ENCODE results near the gene C11orf86.
A peak's percentile ranks its signal among the peaks of the same experiment; 100 is the strongest.

The C11orf86 gene

GRCh38 chr11:66951927-66952337 lies 23.2 kb upstream of the C11orf86 start:
- TF ChIP-seq FOXP2 (optimal IDR thresholded peaks at IDR 0.05; ENCODE audit: borderline replicate concordance, extremely low read depth, extremely low read length, insufficient read depth) (peak; percentile 17), REST (IDR thresholded peaks at IDR 0.05; ENCODE audit: insufficient read depth in 1 of 2, low read depth in 2 of 2, low read length in 2 of 2) (no peak)

GRCh38 chr11:66953081-66953833 lies 21.8 kb upstream of the C11orf86 start:
- TF ChIP-seq POLR2AphosphoS5 (IDR thresholded peaks at IDR 0.05; ENCODE audit: low read depth, low read length) (no peak), FOXP2 (optimal IDR thresholded peaks at IDR 0.05; ENCODE audit: borderline replicate concordance, extremely low read depth, extremely low read length, insufficient read depth) (no peak), REST (IDR thresholded peaks at IDR 0.05; ENCODE audit: insufficient read depth in 1 of 2, low read depth in 2 of 2, low read length in 2 of 2) (no peak), SIN3A (IDR thresholded peaks at IDR 0.05; ENCODE audit: borderline replicate concordance, insufficient read depth, low read length) (no peak), TAF1 (IDR thresholded peaks at IDR 0.05; ENCODE audit: borderline replicate concordance, insufficient read depth, low read length) (no peak)

- TF ChIP-seq REST (IDR thresholded peaks at IDR 0.05; ENCODE audit: insufficient read depth in 1 of 2, low read depth in 2 of 2, low read length in 2 of 2) (no peak), FOXP2 (optimal IDR thresholded peaks at IDR 0.05; ENCODE audit: borderline replicate concordance, extremely low read depth, extremely low read length, insufficient read depth) (peak; percentile 75), TAF1 (IDR thresholded peaks at IDR 0.05; ENCODE audit: borderline replicate concordance, insufficient read depth, low read length) (peak; percentile 22; the same call in 1 of the 2 replicates), POLR2AphosphoS5 (IDR thresholded peaks at IDR 0.05; ENCODE audit: low read depth, low read length) (no peak)
Observed at GRCh38 chr11:66956689-66957290, 18.3 kb upstream of the C11orf86 start.

- TF ChIP-seq TAF1 (IDR thresholded peaks at IDR 0.05; ENCODE audit: borderline replicate concordance, insufficient read depth, low read length): no peak; the same call in 1 of the 2 replicates
- no peak for TF ChIP-seq REST (IDR thresholded peaks at IDR 0.05; ENCODE audit: insufficient read depth in 1 of 2, low read depth in 2 of 2, low read length in 2 of 2)
- TF ChIP-seq FOXP2 (optimal IDR thresholded peaks at IDR 0.05; ENCODE audit: borderline replicate concordance, extremely low read depth, extremely low read length, insufficient read depth): peak; percentile 14
- no peak for TF ChIP-seq SIN3A (IDR thresholded peaks at IDR 0.05; ENCODE audit: borderline replicate concordance, insufficient read depth, low read length)
Observed at GRCh38 chr11:66957971-66958231, 17.2 kb upstream of the C11orf86 start.
